Measurements from ENCODE around the gene VCAM1. TPM values are rescaled to one million over a fixed set of nuclear protein-coding genes. Genes with fewer than 3 reads are reported as not detected.

Gene VCAM1
- total RNA-seq, 2 experiments from 2014 or later = not detected

DNA sequence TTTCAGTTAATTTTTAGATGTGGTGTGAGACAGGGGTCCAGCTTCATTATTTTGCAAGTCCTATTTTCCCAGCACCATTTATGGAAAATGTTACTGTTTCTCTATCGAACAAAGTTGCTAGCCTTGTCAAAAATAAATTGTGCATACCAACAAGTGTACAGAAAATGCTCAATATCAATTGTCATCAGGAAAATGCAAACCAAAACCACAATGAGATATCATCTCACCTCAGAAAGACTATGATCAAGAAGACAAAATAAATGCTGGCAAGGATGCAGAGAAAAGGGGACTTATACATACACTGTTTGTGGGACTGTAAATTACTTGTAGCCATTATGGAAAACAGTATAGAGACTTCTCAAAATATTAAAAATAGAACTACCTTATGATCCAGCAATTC lies 54.8 kb downstream of the VCAM1 start:
- DNase-seq (ENCODE audit: low spot score) = no peak
- CTCF ChIA-PET (ENCODE audit: unreplicated experiment) = no interaction called here
- TF ChIP-seq EZH2phosphoT487 (IDR thresholded peaks at IDR 0.05; ENCODE audit: borderline replicate concordance, low read depth, low read length) = no peak
- TF ChIP-seq, protein P1, sequence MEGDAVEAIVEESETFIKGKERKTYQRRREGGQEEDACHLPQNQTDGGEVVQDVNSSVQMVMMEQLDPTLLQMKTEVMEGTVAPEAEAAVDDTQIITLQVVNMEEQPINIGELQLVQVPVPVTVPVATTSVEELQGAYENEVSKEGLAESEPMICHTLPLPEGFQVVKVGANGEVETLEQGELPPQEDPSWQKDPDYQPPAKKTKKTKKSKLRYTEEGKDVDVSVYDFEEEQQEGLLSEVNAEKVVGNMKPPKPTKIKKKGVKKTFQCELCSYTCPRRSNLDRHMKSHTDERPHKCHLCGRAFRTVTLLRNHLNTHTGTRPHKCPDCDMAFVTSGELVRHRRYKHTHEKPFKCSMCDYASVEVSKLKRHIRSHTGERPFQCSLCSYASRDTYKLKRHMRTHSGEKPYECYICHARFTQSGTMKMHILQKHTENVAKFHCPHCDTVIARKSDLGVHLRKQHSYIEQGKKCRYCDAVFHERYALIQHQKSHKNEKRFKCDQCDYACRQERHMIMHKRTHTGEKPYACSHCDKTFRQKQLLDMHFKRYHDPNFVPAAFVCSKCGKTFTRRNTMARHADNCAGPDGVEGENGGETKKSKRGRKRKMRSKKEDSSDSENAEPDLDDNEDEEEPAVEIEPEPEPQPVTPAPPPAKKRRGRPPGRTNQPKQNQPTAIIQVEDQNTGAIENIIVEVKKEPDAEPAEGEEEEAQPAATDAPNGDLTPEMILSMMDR (conservative IDR thresholded peaks at IDR 0.05; ENCODE audit: low read length) = no peak
- no peaks in the 10 kb centered on the region for H3K9me2 ChIP-seq (ENCODE audit: insufficient read depth, low read length)
- BruUV-seq (replicated peaks) = no TSS peak
- no peak overlapping the region for H3K4me3 ChIP-seq (ENCODE audit: low read depth, low read length, poor library complexity, severe bottlenecking)
- H2AFZ ChIP-seq (ENCODE audit: low read length) = no peak overlapping the region
- H3K27ac ChIP-seq (ENCODE audit: low read depth, low read length, poor library complexity, severe bottlenecking) = no peak overlapping the region
- no peaks in the 10 kb centered on the region for H3K9me3 ChIP-seq (ENCODE audit: low read length)
- POLR2A ChIA-PET = no interaction called here
- no peaks in the 10 kb centered on the region for H4K20me1 ChIP-seq (ENCODE audit: insufficient read depth, low read length)
- H3K4me1 ChIP-seq (ENCODE audit: insufficient read depth, low read length, poor library complexity, severe bottlenecking) = no peaks in the 10 kb centered on the region
- no peak overlapping the region for H3K4me2 ChIP-seq (ENCODE audit: low read length)
- H3K79me2 ChIP-seq (ENCODE audit: insufficient read depth, low read depth, low read length) = no peaks in the 10 kb centered on the region
- no peaks in the 10 kb centered on the region for H3K36me3 ChIP-seq (ENCODE audit: insufficient read depth, low read length)
- intact Hi-C loops (cut with micrococcal nuclease; ENCODE audit: unreplicated experiment) = no loop called here

DNA sequence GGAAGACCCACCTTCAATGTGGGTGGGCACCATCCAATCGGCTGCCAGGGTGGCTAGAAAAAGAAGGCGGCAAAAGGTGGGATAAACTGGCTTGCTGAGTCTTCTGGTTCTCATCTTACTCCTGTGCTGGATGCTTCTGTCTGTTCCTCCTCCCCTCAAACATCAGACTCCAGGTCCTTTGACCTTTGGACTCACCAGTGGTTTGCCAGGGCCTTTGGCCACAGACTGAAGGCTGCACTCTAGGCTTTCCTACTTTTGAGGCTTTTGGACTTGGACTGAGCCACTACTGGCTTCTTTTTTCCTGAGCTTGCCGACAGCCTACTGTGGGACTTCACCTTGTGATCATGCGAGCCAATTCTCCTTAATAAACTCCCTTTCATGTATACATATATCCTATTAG lies 55.9 kb downstream of the VCAM1 start:
- no peak overlapping the region for H2AFZ ChIP-seq (ENCODE audit: low read length)
- no peak overlapping the region for H3K27ac ChIP-seq (ENCODE audit: low read depth, low read length, poor library complexity, severe bottlenecking)
- CTCF ChIA-PET (ENCODE audit: unreplicated experiment) = no interaction called here
- no peaks in the 10 kb centered on the region for H3K9me2 ChIP-seq (ENCODE audit: insufficient read depth, low read length)
- no peak overlapping the region for H3K4me3 ChIP-seq (ENCODE audit: low read depth, low read length, poor library complexity, severe bottlenecking)
- no peaks in the 10 kb centered on the region for H3K36me3 ChIP-seq (ENCODE audit: insufficient read depth, low read length)
- intact Hi-C loops (cut with micrococcal nuclease; ENCODE audit: unreplicated experiment) = no loop called here
- no peaks in the 10 kb centered on the region for H3K79me2 ChIP-seq (ENCODE audit: insufficient read depth, low read depth, low read length)
- TF ChIP-seq, protein P1 (conservative IDR thresholded peaks at IDR 0.05; ENCODE audit: low read length) = no peak
- no peak for TF ChIP-seq EZH2phosphoT487 (IDR thresholded peaks at IDR 0.05; ENCODE audit: borderline replicate concordance, low read depth, low read length)
- no peaks in the 10 kb centered on the region for H4K20me1 ChIP-seq (ENCODE audit: insufficient read depth, low read length)
- no TSS peak for BruUV-seq (replicated peaks)
- H3K9me3 ChIP-seq (ENCODE audit: low read length) = no peaks in the 10 kb centered on the region
- no peak overlapping the region for H3K4me2 ChIP-seq (ENCODE audit: low read length)
- POLR2A ChIA-PET = no interaction called here
- DNase-seq (ENCODE audit: low spot score) = no peak
- no peaks in the 10 kb centered on the region for H3K4me1 ChIP-seq (ENCODE audit: insufficient read depth, low read length, poor library complexity, severe bottlenecking)

DNA sequence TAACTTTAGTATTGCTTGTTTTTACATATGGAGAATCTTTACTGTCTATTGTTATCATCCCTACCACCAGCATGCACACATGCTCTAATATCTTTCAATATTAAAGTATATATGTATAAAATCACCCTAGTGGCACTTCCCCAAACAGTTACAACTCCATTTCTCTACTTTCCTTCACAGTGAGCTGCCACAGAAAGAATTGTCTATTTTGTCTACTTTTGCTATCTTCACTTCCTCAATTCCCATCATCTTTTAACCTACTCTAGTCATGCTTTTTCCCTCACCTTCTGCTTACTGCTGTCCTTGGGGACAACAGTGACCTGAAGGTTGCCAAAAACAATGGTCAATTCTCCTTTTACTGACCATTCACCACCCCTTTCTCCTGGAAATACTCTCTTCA lies 59.2 kb downstream of the VCAM1 start:
- TF ChIP-seq, protein P1 (conservative IDR thresholded peaks at IDR 0.05; ENCODE audit: low read length) = no peak
- no peak for TF ChIP-seq EZH2phosphoT487 (IDR thresholded peaks at IDR 0.05; ENCODE audit: borderline replicate concordance, low read depth, low read length)
- Histone ChIP-seq H3K27ac (ENCODE audit: low read depth, low read length, poor library complexity, severe bottlenecking) (no peak overlapping the region), H3K4me1 (ENCODE audit: insufficient read depth, low read length, poor library complexity, severe bottlenecking) (no peaks in the 10 kb centered on the region), H3K9me3 (ENCODE audit: low read length) (no peaks in the 10 kb centered on the region), H3K79me2 (ENCODE audit: insufficient read depth, low read depth, low read length) (no peaks in the 10 kb centered on the region), H3K4me3 (ENCODE audit: low read depth, low read length, poor library complexity, severe bottlenecking) (no peak overlapping the region), H4K20me1 (ENCODE audit: insufficient read depth, low read length) (no peaks in the 10 kb centered on the region), H3K4me2 (ENCODE audit: low read length) (no peak overlapping the region), H2AFZ (ENCODE audit: low read length) (no peak overlapping the region), H3K36me3 (ENCODE audit: insufficient read depth, low read length) (no peaks in the 10 kb centered on the region), H3K9me2 (ENCODE audit: insufficient read depth, low read length) (no peaks in the 10 kb centered on the region)
- POLR2A ChIA-PET = interaction anchor here (0.6 kb wide), 1 partner anchor 569 kb away, joined by 3 read pairs; no protein-coding TSS in a partner anchor
- CTCF ChIA-PET (ENCODE audit: unreplicated experiment) = no interaction called here
- intact Hi-C loops (cut with micrococcal nuclease; ENCODE audit: unreplicated experiment) = no loop called here
- no peak for DNase-seq (ENCODE audit: low spot score)
- BruUV-seq (replicated peaks) = no TSS peak

All from OCI-LY7 (cell line).